ENCODE results near the gene PASK. TPM values are rescaled to one million over a fixed set of nuclear protein-coding genes. Genes with fewer than 3 reads are reported as not detected.
A peak's percentile ranks its signal among the peaks of the same experiment; 100 is the strongest.

The PASK gene
- total and polyA plus RNA-seq, 4 experiments from 2014 or later: 38.2 to 309 (median 170) TPM

DNA sequence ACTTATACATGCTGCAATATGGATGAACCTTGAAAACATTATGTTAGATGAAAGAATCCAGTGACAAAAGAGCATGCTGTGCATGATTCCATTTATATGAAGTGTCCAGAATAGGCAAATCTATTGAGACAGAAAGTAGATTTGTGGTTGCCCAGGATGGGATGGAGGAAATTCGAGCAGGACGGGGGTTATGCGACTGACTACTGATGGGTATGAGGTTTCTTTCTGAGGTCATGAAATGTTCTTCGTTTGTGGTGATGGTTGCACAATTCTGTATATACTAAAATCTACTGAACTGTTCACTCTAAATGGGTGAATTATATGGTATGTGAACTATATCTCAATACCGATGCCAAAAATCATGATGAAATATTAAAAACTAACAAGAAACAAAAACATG lies 28.3 kb downstream of the PASK start:
- Mint-ChIP-seq H3K9me3 (no peaks in the 10 kb centered on the region), H3K27ac (peak overlapping the region in 3 of 7 donors; percentile 2 to 85 (median 18)), H3K4me1 (peaks cover 6 to 22% (median 16%) of the 10 kb centered on the region in 4 donors), H3K27me3 (no peaks in the 10 kb centered on the region), H3K4me3 (no peak overlapping the region), H3K36me3 (peaks cover 34 to 50% of the 10 kb centered on the region in 2 donors)
- CTCF ChIA-PET (ENCODE audit: partially characterized antibody): interaction anchor here (1.3 kb wide), 1 partner anchor 28 kb away, joined by 6 read pairs; the partner anchor contains the start of gene PASK
- no peak overlapping the region for H3K27ac ChIP-seq (ENCODE audit: low read depth, low read length)
- POLR2A ChIA-PET (ENCODE audit: partially characterized antibody): interaction anchor here (0.6 to 1.3 kb wide), 3 partner anchors 8 to 19 kb away, joined by 3 to 5 read pairs (median 5); partner anchors contain the start of gene MTERF4
- peaks cover 13% of the 10 kb centered on the region for H3K36me3 ChIP-seq (ENCODE audit: insufficient read depth, low read length)
- DNase-seq: no peak
- H3K27me3 ChIP-seq (ENCODE audit: insufficient read depth, low read length): no peaks in the 10 kb centered on the region
- intact Hi-C loops (cut with micrococcal nuclease): no loop called here
- H3K4me3 ChIP-seq (ENCODE audit: low read length in 2 of 2): no peak overlapping the region
- H3K9me3 ChIP-seq (ENCODE audit: control insufficient read depth in 1 of 2, low read length in 2 of 2): no peaks in the 10 kb centered on the region
- H3K4me1 ChIP-seq (ENCODE audit: insufficient read depth, low read length): peaks cover 19% of the 10 kb centered on the region

DNA sequence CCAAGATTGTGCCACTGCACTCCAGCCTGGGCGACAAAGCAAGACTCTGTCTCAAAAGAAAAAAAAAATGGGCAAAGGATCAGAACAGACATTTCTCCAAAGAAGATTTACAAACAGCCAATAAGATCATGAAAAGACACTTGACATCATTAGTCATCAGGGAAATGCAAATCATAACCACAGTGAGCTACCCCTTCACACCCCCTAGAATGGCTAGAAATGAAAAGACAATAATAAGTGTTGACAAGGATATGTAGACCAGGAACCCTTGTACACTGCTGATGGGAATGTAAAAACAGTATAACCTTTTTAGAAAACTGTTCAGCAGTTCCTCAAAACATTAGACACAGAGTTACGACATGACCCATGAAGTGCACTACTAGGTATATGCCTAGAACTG lies 28.8 kb downstream of the PASK start:
- Histone ChIP-seq H3K27ac (ENCODE audit: low read depth, low read length) (no peak overlapping the region), H3K36me3 (ENCODE audit: insufficient read depth, low read length) (peaks cover 13% of the 10 kb centered on the region), H3K27me3 (ENCODE audit: insufficient read depth, low read length) (no peaks in the 10 kb centered on the region), H3K4me3 (ENCODE audit: low read length in 2 of 2) (no peak overlapping the region), H3K9me3 (ENCODE audit: control insufficient read depth in 1 of 2, low read length in 2 of 2) (no peaks in the 10 kb centered on the region), H3K4me1 (ENCODE audit: insufficient read depth, low read length) (peaks cover 14% of the 10 kb centered on the region)
- POLR2A ChIA-PET (ENCODE audit: partially characterized antibody): interaction anchor here (0.6 kb wide), 1 partner anchor 18 kb away, joined by 3 read pairs; no protein-coding TSS in a partner anchor
- no peak overlapping the region for H3K27ac Mint-ChIP-seq
- H3K27me3 Mint-ChIP-seq: no peaks in the 10 kb centered on the region
- no peak for DNase-seq
- no peak overlapping the region for H3K4me3 Mint-ChIP-seq
- intact Hi-C loops (cut with micrococcal nuclease): no loop called here
- no peaks in the 10 kb centered on the region for H3K9me3 Mint-ChIP-seq
- peaks cover 36 to 50% of the 10 kb centered on the region in 2 donors for H3K36me3 Mint-ChIP-seq
- CTCF ChIA-PET (ENCODE audit: partially characterized antibody): no interaction called here
- H3K4me1 Mint-ChIP-seq: peaks cover 6 to 21% (median 13%) of the 10 kb centered on the region in 4 donors

DNA sequence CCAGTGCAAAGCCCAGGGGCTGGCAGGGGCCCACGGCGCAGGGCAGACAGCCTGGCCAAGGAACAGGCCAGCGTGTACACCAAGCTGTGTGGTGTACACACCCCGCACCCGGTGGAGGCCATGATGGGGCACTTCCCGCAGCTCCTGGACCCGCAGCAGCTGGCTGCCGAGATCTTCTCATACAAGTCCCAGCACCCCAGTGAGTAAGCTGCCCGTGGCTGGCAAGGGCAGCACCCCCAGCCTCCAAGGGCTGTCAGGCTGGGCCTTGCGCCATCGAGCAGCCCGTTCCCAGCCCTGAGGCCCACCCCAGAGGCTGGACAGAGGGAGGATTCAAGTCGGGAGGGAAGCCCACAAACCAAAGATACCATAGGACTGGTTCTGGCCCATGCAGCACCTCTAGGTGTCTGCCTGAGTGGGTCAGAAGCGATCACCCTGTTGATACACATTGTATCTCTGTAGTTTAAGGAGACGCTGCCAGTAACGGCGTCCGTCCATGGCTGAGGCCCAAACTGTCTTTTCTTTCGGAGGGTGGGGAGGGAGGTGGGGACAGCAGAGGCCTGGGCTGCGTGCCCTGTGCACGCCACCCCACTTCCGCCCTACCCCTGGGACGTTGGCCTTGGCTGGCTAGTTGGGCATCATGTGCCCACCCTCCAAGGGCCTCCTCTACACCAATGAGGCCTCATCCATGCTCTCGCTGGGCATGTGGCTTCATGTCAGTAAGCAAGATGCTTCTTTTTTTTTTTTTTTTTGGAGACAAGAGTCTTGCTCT lies 30.4 kb downstream of the PASK start:
- Histone ChIP-seq H3K4me3 (ENCODE audit: low read length in 2 of 2) (no peak overlapping the region), H3K9me3 (ENCODE audit: control insufficient read depth in 1 of 2, low read length in 2 of 2) (no peaks in the 10 kb centered on the region), H3K36me3 (ENCODE audit: insufficient read depth, low read length) (peaks cover 10% of the 10 kb centered on the region), H3K27me3 (ENCODE audit: insufficient read depth, low read length) (no peaks in the 10 kb centered on the region), H3K4me1 (ENCODE audit: insufficient read depth, low read length) (peaks cover 5% of the 10 kb centered on the region), H3K27ac (ENCODE audit: low read depth, low read length) (no peak overlapping the region)
- H3K36me3 Mint-ChIP-seq: peaks cover 44 to 61% of the 10 kb centered on the region in 2 donors
- intact Hi-C loops (cut with micrococcal nuclease): no loop called here
- peaks cover 4 to 20% (median 8%) of the 10 kb centered on the region in 4 donors for H3K4me1 Mint-ChIP-seq
- no peak overlapping the region for H3K4me3 Mint-ChIP-seq
- no peaks in the 10 kb centered on the region for H3K9me3 Mint-ChIP-seq
- ChIA-PET POLR2A (ENCODE audit: partially characterized antibody) (no interaction called here), CTCF (ENCODE audit: partially characterized antibody) (no interaction called here)
- no peak for DNase-seq
- H3K27ac Mint-ChIP-seq: no peak overlapping the region
- H3K27me3 Mint-ChIP-seq: no peaks in the 10 kb centered on the region

DNA sequence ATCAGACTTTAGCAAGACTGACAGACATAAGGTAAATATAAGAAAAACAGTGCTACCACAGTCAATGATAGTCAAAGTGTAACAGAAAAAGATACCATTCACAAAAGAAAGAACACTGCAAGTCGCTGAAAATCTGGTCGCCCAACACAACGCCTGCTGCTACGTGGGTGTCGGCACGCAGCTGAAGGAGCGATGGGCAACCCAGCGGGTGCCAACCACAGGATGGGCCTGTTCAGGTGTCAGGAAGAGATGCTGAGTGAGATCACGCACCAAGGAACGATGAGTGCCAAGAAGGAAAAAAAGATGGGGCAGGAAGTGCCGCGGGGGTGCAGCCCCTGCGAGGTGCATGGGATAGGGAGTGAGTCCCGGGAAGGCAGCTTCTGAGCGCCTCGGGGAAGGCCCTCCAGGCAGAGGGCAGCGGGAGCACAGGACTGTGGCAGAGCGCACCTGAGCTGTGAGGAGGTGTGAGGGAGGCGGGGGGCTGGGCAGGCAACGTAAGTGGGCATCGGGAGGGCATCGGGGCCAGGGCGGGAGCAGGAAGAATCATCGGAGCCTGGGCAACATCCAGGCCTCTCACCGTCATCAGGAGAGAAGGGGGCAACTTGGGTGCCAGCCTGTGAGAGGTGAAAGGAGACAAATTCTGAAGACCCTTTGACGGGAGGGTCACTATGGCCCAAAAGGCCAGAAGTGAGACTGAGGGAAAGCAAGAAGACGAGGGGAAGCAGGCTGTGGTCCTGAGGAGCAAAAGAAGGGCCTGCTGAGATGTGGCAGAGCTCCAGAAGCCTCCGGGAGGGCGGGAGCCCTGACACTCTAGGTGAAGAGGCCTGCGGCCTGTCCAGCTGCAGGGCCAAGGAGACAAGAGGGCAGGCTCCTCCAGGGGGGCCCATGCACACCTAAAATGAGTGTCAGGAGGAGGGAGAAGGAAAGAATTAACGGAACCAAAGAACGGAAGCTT lies 32.4 kb downstream of the PASK start:
- H3K4me1 ChIP-seq (ENCODE audit: insufficient read depth, low read length): peaks cover 7% of the 10 kb centered on the region
- peaks cover 46 to 65% of the 10 kb centered on the region in 2 donors for H3K36me3 Mint-ChIP-seq
- CTCF ChIA-PET (ENCODE audit: partially characterized antibody): no interaction called here
- peak overlapping the region in 5 of 7 donors; percentile 32 to 80 (median 47) for H3K27ac Mint-ChIP-seq
- intact Hi-C loops (cut with micrococcal nuclease): no loop called here
- no peaks in the 10 kb centered on the region for H3K27me3 ChIP-seq (ENCODE audit: insufficient read depth, low read length)
- peaks cover 11 to 27% (median 17%) of the 10 kb centered on the region in 4 donors for H3K4me1 Mint-ChIP-seq
- DNase-seq: no peak
- H3K4me3 ChIP-seq (ENCODE audit: low read length in 2 of 2): no peak overlapping the region
- H3K27me3 Mint-ChIP-seq: no peaks in the 10 kb centered on the region
- H3K36me3 ChIP-seq (ENCODE audit: insufficient read depth, low read length): peaks cover 10% of the 10 kb centered on the region
- H3K9me3 ChIP-seq (ENCODE audit: control insufficient read depth in 1 of 2, low read length in 2 of 2): no peaks in the 10 kb centered on the region
- no peaks in the 10 kb centered on the region for H3K9me3 Mint-ChIP-seq
- POLR2A ChIA-PET (ENCODE audit: partially characterized antibody): no interaction called here
- no peak overlapping the region for H3K4me3 Mint-ChIP-seq
- H3K27ac ChIP-seq (ENCODE audit: low read depth, low read length): no peak overlapping the region

DNA sequence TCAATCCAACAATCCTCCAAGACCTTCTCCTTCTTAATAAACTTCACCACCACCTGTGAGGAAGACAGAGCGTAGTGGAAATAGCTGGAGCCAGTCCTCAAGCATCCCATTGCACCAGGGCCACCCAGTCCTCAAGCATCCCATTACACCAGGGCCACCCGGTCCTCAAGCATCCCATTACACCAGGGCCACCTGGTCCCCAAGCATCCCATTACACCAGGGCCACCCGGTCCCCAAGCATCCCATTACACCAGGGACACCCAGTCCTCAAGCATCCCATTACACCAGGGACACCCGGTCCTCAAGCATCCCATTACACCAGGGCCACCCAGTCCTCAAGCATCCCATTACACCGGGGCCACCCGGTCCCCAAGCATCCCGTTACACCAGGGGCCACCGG lies 33.9 kb downstream of the PASK start:
- Mint-ChIP-seq H3K4me3 (no peak overlapping the region), H3K27me3 (no peaks in the 10 kb centered on the region), H3K9me3 (no peaks in the 10 kb centered on the region), H3K27ac (peak overlapping the region in 1 of 7 donors; percentile 62), H3K36me3 (peaks cover 44 to 58% of the 10 kb centered on the region in 2 donors), H3K4me1 (peaks cover 15 to 31% (median 26%) of the 10 kb centered on the region in 4 donors)
- ChIA-PET POLR2A (ENCODE audit: partially characterized antibody) (interaction anchor here (1.2 to 17.2 kb wide), 4 partner anchors 12 to 34 kb away, joined by 3 to 299 read pairs (median 183); partner anchors contain the start of genes MTERF4, PASK and PPP1R7), CTCF (ENCODE audit: partially characterized antibody) (interaction anchor here (3.7 kb wide), 1 partner anchor 35 kb away, joined by 16 read pairs; the partner anchor contains the start of genes PASK and PPP1R7)
- intact Hi-C loops (cut with micrococcal nuclease): no loop called here
- no peaks in the 10 kb centered on the region for H3K9me3 ChIP-seq (ENCODE audit: control insufficient read depth in 1 of 2, low read length in 2 of 2)
- peaks cover 5% of the 10 kb centered on the region for H3K36me3 ChIP-seq (ENCODE audit: insufficient read depth, low read length)
- H3K27me3 ChIP-seq (ENCODE audit: insufficient read depth, low read length): no peaks in the 10 kb centered on the region
- DNase-seq: no peak
- H3K4me3 ChIP-seq (ENCODE audit: low read length in 2 of 2): no peak overlapping the region
- H3K27ac ChIP-seq (ENCODE audit: low read depth, low read length): no peak overlapping the region
- peaks cover 16% of the 10 kb centered on the region for H3K4me1 ChIP-seq (ENCODE audit: insufficient read depth, low read length)

DNA sequence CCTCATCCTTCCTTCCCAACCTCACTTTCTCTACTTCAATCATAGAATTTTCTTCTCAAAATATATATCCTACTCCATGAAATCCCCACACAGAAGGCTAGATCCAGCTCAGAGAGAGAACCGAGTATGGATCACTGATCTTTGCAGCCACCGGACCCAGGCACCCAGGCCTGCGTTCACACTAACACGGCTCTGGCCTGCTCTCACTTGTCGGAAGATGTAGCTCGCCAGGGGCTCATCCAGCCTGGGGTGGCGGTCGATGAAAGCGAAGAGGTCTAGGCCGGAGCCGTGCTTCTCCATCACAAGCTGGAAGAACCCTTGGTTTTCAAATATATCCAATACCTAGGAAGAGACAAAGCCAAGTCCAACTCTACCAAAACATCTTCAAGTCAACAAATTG lies 34.4 kb downstream of the PASK start:
- Mint-ChIP-seq H3K4me1 (peaks cover 20 to 36% (median 30%) of the 10 kb centered on the region in 4 donors), H3K27ac (peak overlapping the region in 3 of 7 donors; percentile 29 to 60 (median 59)), H3K27me3 (no peaks in the 10 kb centered on the region), H3K36me3 (peaks cover 45 to 62% of the 10 kb centered on the region in 2 donors), H3K9me3 (no peaks in the 10 kb centered on the region), H3K4me3 (peak overlapping the region in 1 of 8 donors; percentile 7)
- ChIA-PET CTCF (ENCODE audit: partially characterized antibody) (interaction anchor here (3.7 kb wide), 1 partner anchor 36 kb away, joined by 16 read pairs; the partner anchor contains the start of genes PASK and PPP1R7), POLR2A (ENCODE audit: partially characterized antibody) (interaction anchor here (1.2 to 17.2 kb wide), 5 partner anchors 9 to 34 kb away, joined by 3 to 299 read pairs (median 135); partner anchors contain the start of genes MTERF4, PASK and PPP1R7)
- Histone ChIP-seq H3K4me1 (ENCODE audit: insufficient read depth, low read length) (peaks cover 21% of the 10 kb centered on the region), H3K9me3 (ENCODE audit: control insufficient read depth in 1 of 2, low read length in 2 of 2) (no peaks in the 10 kb centered on the region), H3K27ac (ENCODE audit: low read depth, low read length) (no peak overlapping the region), H3K4me3 (ENCODE audit: low read length in 2 of 2) (no peak overlapping the region), H3K36me3 (ENCODE audit: insufficient read depth, low read length) (peaks cover 5% of the 10 kb centered on the region), H3K27me3 (ENCODE audit: insufficient read depth, low read length) (no peaks in the 10 kb centered on the region)
- DNase-seq: no peak
- intact Hi-C loops (cut with micrococcal nuclease): no loop called here

All from CD4-positive, alpha-beta memory T cell (primary cell).